HG03520 (cell line): ENCODE data around the gene TGFB1.
A peak's percentile ranks its signal among the peaks of the same experiment; 100 is the strongest.

ENCODE experiments used
- ATAC-seq: cut with Tn5 transposase; IDR thresholded peaks from one replicate; pipeline ENCODE4 v1.9.1; 2021; ENCODE audit warnings: mild to moderate bottlenecking, moderate library complexity; ENCODE audit not compliant: unreplicated experiment

TGFB1 gene

GRCh38 chr19:41323023-41323422, 30.7 kb downstream of the TGFB1 start:
- no peak for ATAC-seq

GRCh38 chr19:41322451-41322850, 31.3 kb downstream of the TGFB1 start:
- ATAC-seq, result no peak

DNA sequence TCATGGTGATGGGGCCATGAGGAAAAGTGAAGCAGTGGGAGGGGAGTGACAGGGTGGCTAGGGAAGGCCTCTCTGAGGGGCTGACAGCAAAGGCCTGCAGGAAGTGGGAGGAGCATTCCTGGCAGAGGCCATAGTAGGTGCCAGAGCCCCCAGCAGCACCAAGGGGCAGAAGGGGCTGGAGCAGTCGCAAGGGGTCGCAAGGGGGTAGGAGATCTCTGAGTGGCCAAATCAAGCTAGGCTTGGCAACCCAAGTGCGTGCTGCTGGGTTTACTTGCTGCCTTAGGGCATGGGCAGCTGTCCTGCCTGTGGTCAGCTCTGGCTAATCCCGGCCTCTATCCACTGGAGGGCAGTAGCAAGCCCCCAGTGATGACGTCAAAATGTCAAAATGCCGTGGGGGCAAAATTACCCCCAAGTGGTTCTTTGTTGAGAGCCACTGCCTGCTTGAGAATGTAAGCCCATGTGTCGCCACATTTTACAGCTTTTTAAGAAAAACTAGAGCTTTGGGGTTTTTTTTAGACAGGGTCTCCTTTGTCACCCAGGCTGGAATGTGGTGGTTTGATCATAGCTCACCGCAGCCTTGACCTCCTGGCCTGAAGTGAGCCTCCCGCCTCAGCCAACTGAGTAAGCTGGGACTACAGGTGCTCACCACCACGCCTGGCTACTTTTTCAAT, 32.0 kb downstream of the TGFB1 start:
- no peak for ATAC-seq

- no peak for ATAC-seq
These were observed 32.5 kb downstream of the TGFB1 start for GRCh38 chr19:41321204-41321599.

- ATAC-seq, result no peak
These were observed 33.2 kb downstream of the TGFB1 start for GRCh38 chr19:41320568-41320967.

DNA sequence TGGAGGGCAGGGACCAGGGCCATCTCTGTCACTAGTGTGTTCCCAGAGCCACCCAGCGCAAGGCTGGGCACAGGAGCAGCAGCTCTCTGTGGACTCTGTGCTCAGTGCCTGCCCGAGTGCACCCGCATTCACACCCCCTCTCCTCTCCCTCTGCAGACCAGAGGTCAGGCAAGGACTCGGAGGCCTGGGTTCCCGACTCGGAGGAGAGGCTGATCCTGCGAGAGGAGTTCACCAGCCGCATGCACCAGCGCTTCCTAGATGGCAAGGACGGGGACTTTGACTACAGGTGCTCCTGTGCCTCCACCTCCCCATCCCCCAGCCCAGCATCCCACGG, 33.6 kb downstream of the TGFB1 start:
- no peak for ATAC-seq

DNA sequence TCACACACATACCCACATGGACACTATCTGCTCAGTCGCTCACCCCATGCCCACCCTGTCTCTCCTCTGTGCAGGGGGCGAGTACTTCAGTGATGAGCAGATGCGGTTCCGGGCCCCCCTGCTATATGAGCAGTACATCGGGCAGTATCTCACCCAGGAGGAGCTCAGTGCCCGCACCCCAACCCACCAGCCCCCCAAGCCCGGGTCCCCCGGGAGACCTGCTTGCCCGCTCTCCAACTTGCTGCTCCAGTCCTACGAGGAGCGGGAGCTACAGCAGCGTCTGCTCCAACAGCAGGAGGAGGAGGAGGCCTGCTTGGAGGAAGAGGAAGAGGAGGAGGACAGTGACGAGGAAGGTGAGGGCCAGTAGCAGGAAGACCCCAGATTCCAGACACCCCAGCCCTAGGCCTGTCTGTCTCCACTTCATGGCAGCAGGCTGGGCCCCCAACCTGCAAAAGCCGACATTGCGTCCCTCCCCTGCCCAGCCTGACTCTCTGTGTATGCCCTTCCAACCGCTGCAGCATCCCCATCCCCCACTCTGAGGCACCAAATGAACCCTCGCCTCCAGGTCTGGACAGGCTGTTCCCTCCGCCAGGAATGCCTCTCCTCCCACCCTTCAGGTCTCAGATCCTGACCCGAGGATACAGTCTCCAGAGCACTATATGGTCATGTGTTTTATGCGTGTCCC, 34.1 kb downstream of the TGFB1 start:
- ATAC-seq, result no peak

- no peak for ATAC-seq
These were observed 34.8 kb downstream of the TGFB1 start for GRCh38 chr19:41318696-41319499.

- ATAC-seq, result no peak
These were observed 37.3 kb downstream of the TGFB1 start for GRCh38 chr19:41316306-41316920.

GRCh38 chr19:41311613-41312012, 42.1 kb downstream of the TGFB1 start:
- ATAC-seq, result no peak

DNA sequence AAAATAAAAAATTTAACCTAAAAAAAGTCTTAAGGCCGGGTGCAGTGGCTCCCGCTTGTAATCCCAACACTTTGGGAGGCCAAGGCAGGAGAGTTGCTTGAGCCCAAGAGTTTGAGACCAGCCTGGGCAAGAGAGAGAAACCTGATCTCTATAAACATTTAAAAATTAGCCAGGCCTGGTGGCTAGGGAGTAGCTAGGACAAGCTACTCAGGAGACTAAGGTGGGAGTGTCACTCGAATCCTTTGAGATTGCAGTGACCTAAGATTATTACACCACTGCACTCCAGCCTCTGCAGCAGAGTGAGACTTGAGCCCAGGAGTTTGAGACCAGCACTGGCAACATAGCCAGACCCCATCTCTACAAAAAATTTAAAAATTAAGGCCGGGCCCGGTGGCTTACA, 42.6 kb downstream of the TGFB1 start:
- no peak for ATAC-seq

DNA sequence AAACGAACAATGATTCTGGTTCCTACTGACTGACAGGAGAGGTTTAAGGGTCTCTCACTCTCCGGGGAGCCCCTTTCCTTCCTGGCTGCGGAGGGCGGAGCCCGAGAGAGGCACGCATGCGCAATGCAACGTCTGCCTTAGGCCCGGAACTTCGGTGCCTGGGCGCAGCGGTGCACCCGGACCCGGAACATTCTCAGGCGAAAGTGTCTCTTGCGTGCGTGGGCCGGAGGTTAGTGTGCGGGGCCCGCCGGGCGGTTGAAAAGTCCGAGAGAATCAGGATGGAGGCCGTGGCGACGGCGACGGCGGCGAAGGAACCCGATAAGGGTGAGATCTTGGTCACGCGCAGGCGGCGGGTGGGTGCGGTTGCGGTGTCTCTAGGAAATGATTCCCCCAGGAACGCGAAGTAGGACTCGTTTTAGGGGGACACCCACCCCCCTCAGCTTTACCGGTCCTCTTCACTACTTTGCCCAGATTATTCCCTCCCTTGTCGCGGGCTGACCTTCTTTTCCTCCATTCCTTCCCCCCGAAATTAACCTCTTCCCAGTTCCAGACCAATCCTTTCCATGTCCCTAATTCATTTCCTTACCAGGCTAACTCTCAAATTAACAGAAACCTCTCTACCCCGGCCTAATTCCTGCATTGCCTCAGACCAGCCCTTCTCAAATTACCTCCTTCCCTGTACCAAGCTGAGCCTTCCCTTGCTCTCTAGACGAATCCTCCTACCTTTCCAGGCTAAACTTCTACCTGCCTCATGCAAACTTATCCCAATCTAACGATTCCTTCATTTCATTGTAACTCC, 43.5 kb downstream of the TGFB1 start, which contains the start of gene CCDC97:
Gene CCDC97, plus strand, starts transcription at position 140 of the 799 bp plus-strand sequence. Its CDS starts 139 bp downstream, at position 279.
- ATAC-seq, result peak; percentile 55

DNA sequence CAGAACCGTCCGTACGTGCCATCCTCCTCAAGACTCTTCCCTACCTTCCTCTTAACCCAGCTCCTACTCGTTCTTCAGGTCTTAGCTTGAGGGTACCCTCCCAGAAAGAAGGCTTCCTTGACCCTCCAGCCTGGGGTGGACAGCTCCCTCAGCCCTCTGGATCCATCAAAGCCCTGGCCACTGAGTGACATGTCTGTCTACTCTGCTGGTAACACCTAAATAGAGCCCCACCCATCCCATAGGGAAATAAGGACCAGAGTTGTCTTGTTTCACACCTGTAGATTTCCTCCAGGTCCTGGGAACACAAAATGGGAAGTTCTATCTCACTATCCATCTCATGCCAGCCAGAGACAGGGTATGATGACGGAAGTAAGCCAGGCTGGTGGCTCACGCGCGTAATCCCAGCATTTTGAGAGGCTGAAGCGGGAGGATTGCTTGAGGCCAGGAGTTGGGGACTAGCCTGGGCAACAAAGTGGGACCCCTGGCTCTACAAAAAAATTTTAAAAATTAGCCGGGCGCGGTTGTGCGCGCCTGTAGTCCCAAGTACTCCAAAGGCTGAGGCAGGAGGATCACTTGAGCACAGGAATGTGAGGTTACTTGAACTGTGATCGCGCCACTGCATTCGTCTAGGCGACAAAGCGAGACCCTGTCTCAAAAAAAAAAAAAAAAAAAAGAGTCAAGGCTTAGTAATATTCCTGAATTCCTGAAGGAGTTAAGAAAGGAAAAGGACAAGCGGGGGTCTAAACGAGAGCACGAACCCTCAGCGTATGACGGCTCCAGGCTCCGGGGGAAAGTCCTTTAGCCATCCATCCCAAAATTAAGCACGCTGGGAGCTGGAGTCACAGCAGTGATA, 44.3 kb downstream of the TGFB1 start:
- ATAC-seq, result no peak

DNA sequence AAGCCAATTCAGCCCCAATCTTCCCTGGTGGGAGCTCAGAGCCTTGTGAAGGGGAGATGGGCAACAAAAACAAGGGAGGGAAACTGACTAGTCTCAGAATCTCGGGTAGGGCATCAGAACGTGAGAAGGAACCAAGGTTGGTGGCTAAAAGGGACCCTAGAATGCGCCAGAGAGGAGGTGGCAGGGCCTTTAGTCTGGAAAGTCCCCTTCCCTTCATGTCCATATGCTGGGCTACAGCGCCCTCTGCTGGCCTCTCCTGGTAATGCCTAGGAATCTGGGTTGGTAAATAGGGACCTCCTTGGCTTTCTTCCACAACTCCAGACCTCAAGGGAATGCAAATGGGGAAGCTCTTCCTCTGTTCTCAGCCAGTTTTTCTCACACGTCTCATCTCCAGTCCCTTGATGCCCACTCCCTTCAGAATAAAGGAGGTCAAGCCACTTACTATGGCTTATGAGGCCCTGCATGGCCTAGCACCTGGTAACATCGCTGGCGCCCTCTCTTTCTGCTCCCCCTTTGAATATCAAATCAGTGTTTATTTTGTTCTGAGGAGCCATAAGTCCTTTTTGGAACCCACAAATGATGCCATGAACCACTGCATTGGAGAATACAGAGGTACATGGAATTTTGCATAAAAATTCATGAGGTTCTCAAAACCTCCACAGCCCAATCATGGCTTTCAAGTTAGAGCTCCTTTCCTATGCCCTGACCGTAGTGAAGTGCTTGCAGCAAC, 45.1 kb downstream of the TGFB1 start:
- ATAC-seq, result peak; percentile 37

DNA sequence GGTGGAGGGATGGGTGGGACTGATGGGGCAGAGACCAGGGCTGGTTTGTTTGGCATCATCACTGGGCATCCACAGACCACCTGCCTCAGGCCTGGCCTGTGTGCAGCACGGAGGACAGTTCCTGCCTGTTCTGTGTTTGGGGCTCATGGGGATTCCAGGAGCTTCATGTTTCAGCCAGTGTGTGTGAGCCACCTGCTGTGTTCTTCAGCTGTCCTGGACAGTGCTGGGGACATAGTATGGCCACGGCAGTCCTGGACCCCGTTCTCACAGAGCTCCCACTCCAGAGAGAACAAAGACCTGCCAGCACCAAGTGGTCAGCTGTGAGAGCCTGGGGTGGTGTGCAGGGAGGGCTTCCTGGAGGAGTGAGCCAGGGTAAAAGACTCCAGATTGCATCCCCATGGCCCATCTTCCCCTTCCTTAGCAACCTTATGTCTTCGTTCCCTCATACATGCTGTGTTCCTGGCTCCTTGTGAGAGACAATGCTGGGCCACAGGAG, 45.7 kb downstream of the TGFB1 start:
- ATAC-seq, result no peak

- no peak for ATAC-seq
These were observed 46.4 kb downstream of the TGFB1 start for GRCh38 chr19:41307090-41307875.

DNA sequence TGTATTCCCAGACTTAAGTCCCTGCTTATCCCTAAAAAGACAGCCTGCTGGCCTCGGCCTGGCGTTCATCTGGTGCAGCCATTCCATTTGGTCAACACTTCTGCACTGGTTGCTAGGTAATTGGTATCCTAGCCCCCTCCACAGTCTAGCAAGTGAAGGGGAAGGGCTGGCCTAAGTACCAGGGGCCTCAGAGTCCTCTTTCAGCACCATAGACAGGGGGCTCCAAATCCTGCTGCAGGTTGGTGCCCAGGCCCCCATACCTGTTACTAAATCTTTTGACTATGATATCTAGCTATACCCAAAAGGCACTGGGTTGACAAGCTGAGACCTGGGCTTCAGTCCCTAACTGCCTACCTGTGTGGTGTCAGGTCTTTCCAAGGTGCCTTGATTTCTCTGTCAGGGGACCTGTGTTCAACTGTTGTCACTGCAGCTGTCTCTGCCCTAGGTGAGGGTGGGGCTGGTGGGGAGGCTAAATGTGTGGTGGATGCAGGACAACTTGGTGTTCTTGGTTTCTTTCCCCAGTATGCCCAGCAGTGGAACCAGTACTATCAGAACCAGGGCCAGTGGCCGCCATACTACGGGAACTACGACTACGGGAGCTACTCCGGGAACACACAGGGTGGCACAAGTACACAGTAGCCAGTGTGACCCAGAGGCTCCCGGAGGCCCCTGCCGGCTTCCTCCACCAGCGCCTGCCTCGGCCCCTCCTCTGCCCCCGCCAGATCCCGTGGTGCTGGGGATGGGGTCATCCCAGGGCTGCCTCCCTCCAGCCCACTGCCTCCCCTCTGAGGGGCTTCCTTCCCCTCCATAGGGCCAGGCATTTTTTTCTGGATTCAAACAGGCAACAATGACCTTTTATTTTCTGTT, 47.6 kb downstream of the TGFB1 start:
- no peak for ATAC-seq
